ENCODE measurements around the gene PTHLH. TPM values are rescaled to one million over a fixed set of nuclear protein-coding genes. Genes with fewer than 3 reads are reported as not detected.

Gene PTHLH
- total RNA-seq, 1 donor from 2014 or later: 11.1 TPM

DNA sequence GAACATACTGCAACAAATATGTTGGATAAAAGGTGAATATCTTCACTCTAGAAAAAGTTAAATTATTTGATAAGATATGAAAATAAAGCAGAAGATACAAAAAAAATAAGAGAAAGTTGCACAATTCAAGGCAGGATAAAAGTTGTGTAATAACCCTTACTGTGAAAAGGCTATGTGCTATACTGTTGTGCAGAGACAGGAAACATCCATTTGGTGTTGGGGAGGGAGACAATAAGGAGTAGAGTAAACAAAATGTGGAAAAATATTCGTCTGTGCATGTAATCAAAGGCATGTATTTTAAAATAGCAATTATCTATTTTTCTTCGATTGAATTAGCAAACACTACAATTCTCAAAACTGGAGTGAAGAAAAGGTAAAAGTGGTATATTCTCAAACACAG is 34.8 kb downstream of the PTHLH start:
- DNase-seq (ENCODE audit: low spot score): no peak

DNA sequence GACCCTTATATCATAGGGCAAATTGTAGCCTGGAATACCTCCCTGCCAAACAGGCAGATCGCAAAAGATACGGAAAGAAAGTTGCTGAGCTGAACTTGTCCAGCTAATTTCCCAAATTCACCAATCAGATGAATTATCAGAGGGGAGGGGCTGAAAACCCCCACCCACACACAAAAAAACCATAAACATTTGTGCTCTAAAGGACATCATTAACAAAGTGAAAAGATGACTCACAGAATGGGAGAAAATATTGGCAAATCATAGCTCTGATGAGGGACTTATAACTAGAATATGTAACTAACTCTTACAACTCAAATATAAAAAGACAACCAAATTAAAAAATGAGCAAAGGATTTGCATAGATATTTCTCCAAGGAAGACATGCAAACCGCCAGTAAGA is 36.3 kb downstream of the PTHLH start:
- no peak for DNase-seq (ENCODE audit: low spot score)

DNA sequence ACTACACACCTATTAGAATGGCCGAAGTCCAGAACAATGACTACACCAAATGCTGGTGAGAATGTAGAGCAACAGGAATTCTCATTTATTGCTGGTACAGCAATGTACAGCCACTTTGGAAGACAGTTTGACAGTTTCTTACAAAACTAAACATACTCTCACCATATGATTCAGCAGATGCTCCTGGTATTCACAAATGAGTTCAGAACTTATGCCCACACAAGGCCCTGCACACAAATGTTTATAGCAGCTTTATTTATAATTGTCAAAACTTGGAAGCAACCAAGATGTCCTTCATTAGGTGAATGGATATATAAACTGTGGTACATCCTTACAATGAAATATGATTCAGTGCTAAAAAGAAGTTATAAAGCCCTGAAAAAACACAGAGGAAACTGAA is 38.3 kb downstream of the PTHLH start:
- DNase-seq (ENCODE audit: low spot score): no peak

DNA sequence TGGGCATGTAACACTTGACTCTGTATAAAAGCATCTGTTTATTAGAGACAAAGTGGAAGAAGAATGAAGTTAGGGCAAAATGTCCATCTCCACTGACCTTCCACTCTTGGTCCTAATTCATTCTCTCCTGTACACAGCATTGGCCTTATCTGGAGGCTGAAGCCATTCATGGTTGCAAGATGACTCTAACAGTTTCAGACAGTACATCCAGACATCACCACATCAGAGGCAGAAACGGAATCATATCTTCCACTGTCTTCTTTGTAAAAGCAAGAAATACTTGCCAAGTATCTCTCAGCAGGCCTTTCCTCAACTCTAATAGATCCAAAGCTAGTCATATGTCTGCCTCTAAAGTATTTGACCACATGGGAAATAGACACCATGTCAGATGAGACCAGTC is 41.1 kb downstream of the PTHLH start:
- DNase-seq (ENCODE audit: low spot score): no peak

DNA sequence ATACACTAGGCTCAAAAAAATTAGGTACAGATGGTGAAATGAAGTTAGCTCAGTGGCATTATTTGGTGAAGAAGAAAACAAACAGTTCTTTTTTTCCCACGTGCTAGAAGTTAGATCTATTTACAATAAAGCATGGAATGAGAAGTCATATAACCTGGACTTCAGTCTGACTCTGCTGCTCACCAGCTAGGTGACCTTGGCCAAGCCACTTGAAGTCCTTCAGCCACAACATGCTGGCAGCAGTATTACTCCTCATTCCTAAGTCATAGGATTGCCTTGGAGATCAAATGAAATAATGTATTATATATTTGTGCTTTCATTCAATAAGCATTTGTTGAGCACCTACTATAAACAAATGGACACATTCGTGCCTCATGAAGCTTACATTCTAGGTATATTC is 45.2 kb downstream of the PTHLH start:
- no peak for DNase-seq (ENCODE audit: low spot score)

DNA sequence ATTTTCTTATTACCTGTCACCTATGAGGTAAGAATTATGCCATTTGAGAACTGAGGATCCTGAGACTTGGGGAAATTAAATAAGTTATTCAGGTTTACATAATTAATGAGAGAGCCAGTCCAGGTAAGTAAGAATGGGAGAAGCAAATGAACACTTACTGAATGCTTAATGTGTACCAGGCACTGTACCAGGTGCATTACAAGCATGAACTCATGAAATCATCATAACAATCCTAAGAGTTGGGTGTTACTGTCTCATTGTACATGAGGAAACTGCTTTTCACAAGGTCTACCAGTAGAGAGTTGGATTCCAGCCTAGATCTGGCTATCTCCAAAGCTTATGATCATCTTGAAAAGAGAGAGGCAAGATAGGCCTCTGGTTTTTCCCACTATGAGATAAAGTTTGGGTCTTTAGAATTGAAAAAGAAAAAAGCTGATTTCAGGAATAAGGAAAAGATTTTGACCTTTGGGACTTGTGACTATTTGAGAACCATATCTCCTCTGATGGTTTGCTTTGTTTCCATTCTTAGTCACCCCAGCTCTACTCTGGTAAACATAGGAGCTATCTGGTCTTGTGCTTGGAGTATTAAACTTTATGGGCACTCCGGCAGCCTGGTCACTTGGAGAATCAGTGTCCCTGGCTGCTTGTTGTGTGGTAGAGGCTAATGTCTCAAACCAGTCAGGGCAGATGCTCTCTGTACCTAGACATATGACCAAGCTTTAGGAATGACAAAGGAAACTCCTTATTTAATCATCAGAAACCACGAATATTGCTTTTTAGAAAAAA is 48.0 kb downstream of the PTHLH start:
- no peak for DNase-seq (ENCODE audit: low spot score)

DNA sequence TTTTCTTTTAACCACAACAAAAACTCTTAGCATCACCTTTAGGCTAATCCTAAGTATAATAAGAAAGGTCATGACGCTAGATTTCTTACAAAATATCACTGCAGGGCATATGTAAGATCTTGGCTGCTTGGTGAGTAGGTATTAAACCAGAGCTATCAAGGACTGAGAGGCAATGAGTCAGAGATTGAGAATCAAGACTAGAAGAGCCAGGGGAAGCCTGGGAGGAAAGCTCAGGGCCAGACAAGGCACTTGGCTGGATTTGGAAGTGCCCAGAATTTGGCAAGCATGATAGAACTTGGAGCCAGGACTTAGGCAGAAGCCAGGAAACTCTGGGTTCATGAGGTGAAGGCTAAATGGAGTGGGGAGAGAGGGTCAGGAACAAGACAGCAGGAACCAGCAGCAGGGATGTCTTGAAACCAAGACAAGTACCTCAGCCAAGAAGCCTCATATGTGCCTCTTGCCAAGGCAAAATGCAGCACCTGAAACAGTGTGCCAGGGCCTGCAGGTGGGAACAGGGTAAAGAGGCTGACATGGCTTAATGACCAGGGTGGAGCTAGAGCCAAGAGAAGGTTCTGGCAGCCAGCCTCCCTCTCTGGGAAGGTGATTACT is 49.9 kb downstream of the PTHLH start:
- DNase-seq (ENCODE audit: low spot score): peak; percentile 44

DNA sequence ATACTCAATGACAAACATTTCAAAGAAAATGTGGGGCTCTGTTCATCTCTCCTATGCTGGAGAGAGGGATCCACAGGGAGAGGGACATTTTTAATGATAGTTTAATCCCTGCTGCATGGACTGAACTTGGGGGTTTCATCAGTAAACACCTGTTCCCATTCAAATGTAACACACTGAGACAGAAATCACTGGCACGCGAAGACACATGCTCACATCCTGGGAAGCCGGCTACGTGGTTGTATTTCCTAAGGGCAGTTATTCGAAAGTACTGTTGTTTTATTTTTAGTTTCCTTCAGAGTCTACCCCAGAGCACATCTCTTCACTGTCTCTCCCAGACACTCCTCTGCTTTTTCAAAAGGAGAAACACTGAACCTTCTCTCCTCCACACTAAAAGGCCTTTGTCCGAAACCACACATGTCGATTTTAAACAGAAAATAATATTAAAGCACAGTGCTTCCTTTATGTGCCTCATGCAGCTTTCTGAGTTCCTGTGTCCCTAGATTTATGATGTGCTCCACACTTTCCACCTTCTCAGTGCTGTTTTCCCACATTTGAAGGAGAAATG is 52.8 kb downstream of the PTHLH start:
- no peak for DNase-seq (ENCODE audit: low spot score)

DNA sequence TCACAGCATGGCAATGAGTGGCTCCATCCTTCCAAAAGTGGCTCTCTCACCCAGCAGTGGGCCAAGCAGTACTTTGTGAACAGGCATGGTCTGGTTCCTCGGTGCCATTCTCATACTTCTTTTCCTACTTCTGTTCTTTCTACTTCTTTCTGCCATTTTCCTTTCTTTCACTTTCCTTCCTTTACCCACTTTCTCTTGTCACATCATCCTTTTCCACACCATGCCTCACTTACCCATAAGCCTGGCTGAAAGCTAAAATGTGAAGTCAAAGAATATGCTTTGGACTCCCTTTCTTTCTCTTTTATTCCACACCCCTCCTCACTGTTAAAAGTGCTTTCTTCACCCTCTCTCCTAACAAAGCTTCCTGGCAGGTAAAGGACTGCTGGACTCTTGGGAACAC is 57.0 kb downstream of the PTHLH start:
- no peak for DNase-seq (ENCODE audit: low spot score)

DNA sequence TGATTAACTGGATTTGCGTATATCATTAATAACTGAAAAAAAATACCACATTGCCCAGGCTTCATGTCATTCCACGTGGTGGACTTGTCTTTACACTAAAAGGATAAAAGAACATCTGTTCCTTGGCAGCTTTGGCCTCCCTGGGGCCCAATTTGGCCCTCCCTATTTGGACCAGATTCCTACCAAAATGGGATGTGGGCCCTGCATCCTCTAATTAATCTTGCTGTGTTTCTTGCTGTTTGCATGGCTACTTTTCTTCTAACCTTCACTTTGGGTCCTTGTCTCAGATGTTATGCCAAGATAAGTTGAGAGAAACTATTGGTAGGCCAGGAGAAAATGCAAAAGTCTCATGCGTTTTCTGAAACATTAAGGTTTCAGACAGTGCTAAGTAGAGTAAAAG is 57.5 kb downstream of the PTHLH start:
- DNase-seq (ENCODE audit: low spot score): no peak

DNA sequence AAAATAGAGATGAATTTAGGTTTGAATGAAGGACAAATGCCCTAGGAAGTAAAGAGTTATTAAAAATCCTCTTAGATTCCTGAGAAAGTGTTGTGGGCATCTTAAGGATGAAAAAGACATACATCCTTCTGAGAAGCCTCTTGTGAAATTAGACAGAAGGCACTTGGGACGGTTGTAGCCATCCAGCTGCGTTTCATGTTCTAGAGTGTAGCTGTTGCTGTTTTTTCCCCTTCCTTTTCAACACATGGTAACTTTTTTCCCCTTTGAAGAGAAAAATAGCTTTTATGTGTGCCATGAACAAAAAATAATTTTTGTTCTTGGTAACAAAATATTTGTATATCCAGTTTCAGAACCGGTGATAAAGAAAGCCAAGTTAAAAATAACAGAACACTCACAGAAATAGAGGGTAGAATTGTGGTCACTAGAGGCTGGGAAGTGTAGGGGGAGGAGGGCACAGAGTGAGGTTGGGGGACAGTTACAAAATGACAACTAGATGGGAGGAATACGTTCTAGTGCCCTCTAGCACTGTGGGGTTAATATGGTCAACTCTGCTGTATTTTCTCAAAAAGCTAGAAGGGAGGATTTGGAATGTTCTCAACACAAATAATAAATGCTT is 58.4 kb downstream of the PTHLH start:
- DNase-seq (ENCODE audit: low spot score): no peak

DNA sequence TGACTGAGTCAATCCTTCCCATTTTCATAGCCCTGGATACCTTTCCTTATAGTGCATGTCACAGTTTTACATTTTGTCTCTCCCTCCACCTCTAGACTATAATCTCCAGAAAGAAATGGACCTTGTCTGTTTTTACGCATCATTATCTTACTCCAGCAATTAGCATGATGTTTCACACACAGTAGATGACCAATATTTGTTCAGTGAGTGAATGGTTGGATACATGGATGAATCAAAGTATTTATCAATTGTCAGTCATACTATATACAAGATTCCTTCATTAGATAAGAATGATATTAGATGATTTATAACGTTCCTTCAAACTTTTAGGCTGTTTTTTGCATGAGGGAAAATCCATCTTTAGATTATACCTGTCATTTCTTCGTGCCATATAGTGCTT is 61.1 kb downstream of the PTHLH start:
- no peak for DNase-seq (ENCODE audit: low spot score)

Other genes with a start within 250 kb of the PTHLH start
- 77.3 TPM for gene KLHL42, start 192.5 kb downstream of the PTHLH start, total RNA-seq (ENCODE audit: insufficient read depth, low replicate concordance)
- 3.9 TPM for gene MANSC4, start 192.5 kb downstream of the PTHLH start, total RNA-seq (ENCODE audit: insufficient read depth, low replicate concordance)
- 52.2 TPM for gene CCDC91, start 217.7 kb upstream of the PTHLH start, total RNA-seq (ENCODE audit: insufficient read depth, low replicate concordance)

All from umbilical cord (tissue), 2 donors.